ENCODE results near the gene COQ9.

DNA sequence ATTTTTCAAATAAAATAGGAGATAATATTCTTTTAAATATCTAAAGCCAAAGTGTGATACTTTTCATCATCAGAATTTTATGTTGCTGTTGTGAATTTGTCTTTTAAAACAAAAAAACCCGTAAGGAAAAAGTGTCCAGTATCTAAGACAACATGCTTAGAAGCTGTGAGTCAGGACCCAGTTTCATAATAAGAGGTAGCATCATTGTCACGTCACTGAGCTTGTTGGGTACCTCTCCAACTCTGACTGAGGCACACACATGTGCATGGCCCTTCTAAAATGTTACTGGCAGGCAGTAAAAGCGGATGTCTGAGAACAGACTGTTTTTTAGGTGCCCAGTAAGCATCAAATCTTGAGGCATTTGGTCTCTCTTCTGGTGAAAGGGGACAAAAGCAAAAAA is 2.6 kb upstream of the COQ9 start:
- no peak for TF ChIP-seq ZNF623 (tag by site-specific recombination; IDR thresholded peaks at IDR 0.05)
- TF ChIP-seq, protein P1, sequence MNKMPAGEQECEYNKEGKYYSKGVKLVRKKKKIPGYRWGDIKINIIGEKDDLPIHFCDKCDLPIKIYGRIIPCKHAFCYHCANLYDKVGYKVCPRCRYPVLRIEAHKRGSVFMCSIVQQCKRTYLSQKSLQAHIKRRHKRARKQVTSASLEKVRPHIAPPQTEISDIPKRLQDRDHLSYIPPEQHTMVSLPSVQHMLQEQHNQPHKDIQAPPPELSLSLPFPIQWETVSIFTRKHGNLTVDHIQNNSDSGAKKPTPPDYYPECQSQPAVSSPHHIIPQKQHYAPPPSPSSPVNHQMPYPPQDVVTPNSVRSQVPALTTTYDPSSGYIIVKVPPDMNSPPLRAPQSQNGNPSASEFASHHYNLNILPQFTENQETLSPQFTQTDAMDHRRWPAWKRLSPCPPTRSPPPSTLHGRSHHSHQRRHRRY (tag by site-specific recombination; IDR thresholded peaks at IDR 0.05), result no peak
- TF ChIP-seq ZNF548 (tag by site-specific recombination; IDR thresholded peaks at IDR 0.05), result no peak
- no peak for TF ChIP-seq SP2 (tag by site-specific recombination; IDR thresholded peaks at IDR 0.05)
- no peak for TF ChIP-seq ZNF311 (tag by site-specific recombination; IDR thresholded peaks at IDR 0.05; ENCODE audit: borderline replicate concordance)
- TF ChIP-seq, protein P2, sequence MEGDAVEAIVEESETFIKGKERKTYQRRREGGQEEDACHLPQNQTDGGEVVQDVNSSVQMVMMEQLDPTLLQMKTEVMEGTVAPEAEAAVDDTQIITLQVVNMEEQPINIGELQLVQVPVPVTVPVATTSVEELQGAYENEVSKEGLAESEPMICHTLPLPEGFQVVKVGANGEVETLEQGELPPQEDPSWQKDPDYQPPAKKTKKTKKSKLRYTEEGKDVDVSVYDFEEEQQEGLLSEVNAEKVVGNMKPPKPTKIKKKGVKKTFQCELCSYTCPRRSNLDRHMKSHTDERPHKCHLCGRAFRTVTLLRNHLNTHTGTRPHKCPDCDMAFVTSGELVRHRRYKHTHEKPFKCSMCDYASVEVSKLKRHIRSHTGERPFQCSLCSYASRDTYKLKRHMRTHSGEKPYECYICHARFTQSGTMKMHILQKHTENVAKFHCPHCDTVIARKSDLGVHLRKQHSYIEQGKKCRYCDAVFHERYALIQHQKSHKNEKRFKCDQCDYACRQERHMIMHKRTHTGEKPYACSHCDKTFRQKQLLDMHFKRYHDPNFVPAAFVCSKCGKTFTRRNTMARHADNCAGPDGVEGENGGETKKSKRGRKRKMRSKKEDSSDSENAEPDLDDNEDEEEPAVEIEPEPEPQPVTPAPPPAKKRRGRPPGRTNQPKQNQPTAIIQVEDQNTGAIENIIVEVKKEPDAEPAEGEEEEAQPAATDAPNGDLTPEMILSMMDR (tag by site-specific recombination; IDR thresholded peaks at IDR 0.05), result no peak
- TF ChIP-seq ELK4 (IDR thresholded peaks at IDR 0.05; ENCODE audit: borderline replicate concordance, low read depth, low read length), result no peak
- no peak for TF ChIP-seq YY1 (tag by site-specific recombination; IDR thresholded peaks at IDR 0.05)
- TF ChIP-seq ZNF530 (tag by site-specific recombination; IDR thresholded peaks at IDR 0.05; ENCODE audit: low read depth), result no peak
- no peak for TF ChIP-seq ZNF701 (tag by site-specific recombination; IDR thresholded peaks at IDR 0.05)
- TF ChIP-seq ZNF596 (tag by site-specific recombination; IDR thresholded peaks at IDR 0.05), result no peak
- TF ChIP-seq ZFP41 (tag by site-specific recombination; IDR thresholded peaks at IDR 0.05; ENCODE audit: borderline replicate concordance), result no peak
- no peak for TF ChIP-seq SALL2 (tag by site-specific recombination; IDR thresholded peaks at IDR 0.05; ENCODE audit: borderline replicate concordance)
- TF ChIP-seq, protein P3, sequence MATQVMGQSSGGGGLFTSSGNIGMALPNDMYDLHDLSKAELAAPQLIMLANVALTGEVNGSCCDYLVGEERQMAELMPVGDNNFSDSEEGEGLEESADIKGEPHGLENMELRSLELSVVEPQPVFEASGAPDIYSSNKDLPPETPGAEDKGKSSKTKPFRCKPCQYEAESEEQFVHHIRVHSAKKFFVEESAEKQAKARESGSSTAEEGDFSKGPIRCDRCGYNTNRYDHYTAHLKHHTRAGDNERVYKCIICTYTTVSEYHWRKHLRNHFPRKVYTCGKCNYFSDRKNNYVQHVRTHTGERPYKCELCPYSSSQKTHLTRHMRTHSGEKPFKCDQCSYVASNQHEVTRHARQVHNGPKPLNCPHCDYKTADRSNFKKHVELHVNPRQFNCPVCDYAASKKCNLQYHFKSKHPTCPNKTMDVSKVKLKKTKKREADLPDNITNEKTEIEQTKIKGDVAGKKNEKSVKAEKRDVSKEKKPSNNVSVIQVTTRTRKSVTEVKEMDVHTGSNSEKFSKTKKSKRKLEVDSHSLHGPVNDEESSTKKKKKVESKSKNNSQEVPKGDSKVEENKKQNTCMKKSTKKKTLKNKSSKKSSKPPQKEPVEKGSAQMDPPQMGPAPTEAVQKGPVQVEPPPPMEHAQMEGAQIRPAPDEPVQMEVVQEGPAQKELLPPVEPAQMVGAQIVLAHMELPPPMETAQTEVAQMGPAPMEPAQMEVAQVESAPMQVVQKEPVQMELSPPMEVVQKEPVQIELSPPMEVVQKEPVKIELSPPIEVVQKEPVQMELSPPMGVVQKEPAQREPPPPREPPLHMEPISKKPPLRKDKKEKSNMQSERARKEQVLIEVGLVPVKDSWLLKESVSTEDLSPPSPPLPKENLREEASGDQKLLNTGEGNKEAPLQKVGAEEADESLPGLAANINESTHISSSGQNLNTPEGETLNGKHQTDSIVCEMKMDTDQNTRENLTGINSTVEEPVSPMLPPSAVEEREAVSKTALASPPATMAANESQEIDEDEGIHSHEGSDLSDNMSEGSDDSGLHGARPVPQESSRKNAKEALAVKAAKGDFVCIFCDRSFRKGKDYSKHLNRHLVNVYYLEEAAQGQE (tag by site-specific recombination; IDR thresholded peaks at IDR 0.05), result no peak
